Kidney (tissue), 14 donors: ENCODE data around the gene GALNT9. TPM values are rescaled to one million over a fixed set of nuclear protein-coding genes. Genes with fewer than 3 reads are reported as not detected.
A peak's percentile ranks its signal among the peaks of the same experiment; 100 is the strongest.

Source experiments
- DNase-seq, 5 donors: peaks; one replicate each; pipeline ENCODE4 v3.0.0-alpha.2; 2013 to 2020
- FAIRE-seq: peaks from 2 replicates; lab custom pipeline; 2012; peaks lifted over from hg19 to GRCh38; lab: Jason Lieb, UNC
- H3K27ac ChIP-seq, 2 donors: one replicate each; pipeline ENCODE4 v1.7.0; 2013; ENCODE audit warnings: low read depth in 2 of 2, low read length in 2 of 2, inconsistent platforms in 1 of 2
- H3K27me3 ChIP-seq: one replicate; pipeline ENCODE4 v1.7.1; 2013; ENCODE audit warnings: low read length, inconsistent platforms; ENCODE audit not compliant: control insufficient read depth, insufficient read depth
- H3K36me3 ChIP-seq, 3 donors: one replicate each; pipeline versions ENCODE4 v1.7.0 to v1.7.1; 2013; ENCODE audit warnings: low read length in 3 of 3, control low read depth in 1 of 3, inconsistent platforms in 1 of 3; ENCODE audit not compliant: insufficient read depth in 3 of 3, control insufficient read depth in 2 of 3
- H3K4me1 ChIP-seq, 3 donors: one replicate each; pipeline versions ENCODE4 v1.7.0 to v1.7.1; 2013; ENCODE audit warnings: low read length in 3 of 3, inconsistent platforms in 1 of 3, low read depth in 1 of 3; ENCODE audit not compliant: control insufficient read depth in 2 of 3, insufficient read depth in 2 of 3
- H3K4me3 ChIP-seq, 3 donors: one replicate each; pipeline versions ENCODE4 v1.7.0 to v1.8.1; 2013; ENCODE audit warnings: low read length in 3 of 3, control low read depth in 1 of 3, inconsistent platforms in 1 of 3
- H3K9ac ChIP-seq, 3 donors: one replicate each; pipeline versions ENCODE4 v1.7.0 to v1.7.1; 2013; ENCODE audit warnings: low read length in 3 of 3, control low read depth in 1 of 3, inconsistent platforms in 1 of 3
- H3K9me3 ChIP-seq, 3 donors: one replicate each; pipeline versions ENCODE4 v1.7.0 to v1.7.1; 2013; ENCODE audit warnings: low read length in 3 of 3, control low read depth in 1 of 3, inconsistent platforms in 1 of 3; ENCODE audit not compliant: control insufficient read depth in 2 of 3, insufficient read depth in 1 of 3
- intact Hi-C: fragments of 100-400 bp; cut with DNase I; formaldehyde crosslinking; loops from one replicate; pipeline ENCODE4 v1.11.1; 2022
- polyA plus RNA-seq: library from polyadenylated mRNA; stranded (reverse); fragments of 350-450 nt; fragmentation: Illumina TruSeq; extraction: RNeasy Lipid Tissue Mini Kit (QIAGEN cat#74804); gene quantifications from one replicate; pipeline ENCODE4 v1.2.3, GENCODE V29; 2014; ENCODE audit warnings: low read depth, low replicate concordance; ENCODE audit not compliant: insufficient read depth
- total RNA-seq: library from RNA; stranded (reverse); fragmentation: NEBNext Ultra II Directional; extraction: Animal tissue kit (Norgen Biotek cat#: 25700); gene quantifications from one replicate; pipeline ENCODE4 v1.2.1, GENCODE V29; 2021
- TF ChIP-seq, protein P1 (sequence below): IDR thresholded peaks from 3 replicates; pipeline ENCODE4 v1.5.1; 2012; ENCODE audit warnings: mild to moderate bottlenecking, moderate library complexity, borderline replicate concordance; ENCODE audit not compliant: insufficient read depth; ENCODE audit errors: extremely low read depth
- donor health status: control.
- donor health status: control.
- donor health status: control.
- donor health status: control.
- donor health status: control.
- donor health status: DM: yes; HTN: yes; CAD: no.
- donor health status: Normal renal cell carcinoma (clear cell type).

GALNT9 gene
- total and polyA plus RNA-seq, 2 donors from 2014 or later, result 4.8 to 20.7 TPM

DNA sequence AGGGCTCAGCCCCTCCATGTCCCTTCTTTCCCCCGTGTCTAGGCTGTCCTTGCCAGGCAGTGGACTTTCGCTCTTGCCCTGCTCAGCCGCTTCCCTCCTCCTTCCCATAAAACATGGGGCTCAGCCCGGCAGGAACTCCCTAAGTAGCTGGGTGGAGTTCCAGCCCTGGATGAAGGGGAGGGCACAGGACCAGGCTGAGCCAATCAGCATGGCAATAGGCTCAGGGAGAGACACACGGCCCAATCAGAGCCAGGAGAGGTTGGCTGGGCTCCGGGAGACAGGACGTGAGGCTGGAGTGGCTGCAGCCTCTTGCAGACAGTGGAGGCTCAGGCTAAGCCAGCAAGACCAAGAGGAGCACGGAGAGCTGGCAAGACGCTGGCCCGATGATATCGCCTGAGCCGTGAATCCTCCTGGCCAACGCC lies 54.3 kb downstream of the GALNT9 start:
- H3K27me3 ChIP-seq, result no peaks in the 10 kb centered on the region

DNA sequence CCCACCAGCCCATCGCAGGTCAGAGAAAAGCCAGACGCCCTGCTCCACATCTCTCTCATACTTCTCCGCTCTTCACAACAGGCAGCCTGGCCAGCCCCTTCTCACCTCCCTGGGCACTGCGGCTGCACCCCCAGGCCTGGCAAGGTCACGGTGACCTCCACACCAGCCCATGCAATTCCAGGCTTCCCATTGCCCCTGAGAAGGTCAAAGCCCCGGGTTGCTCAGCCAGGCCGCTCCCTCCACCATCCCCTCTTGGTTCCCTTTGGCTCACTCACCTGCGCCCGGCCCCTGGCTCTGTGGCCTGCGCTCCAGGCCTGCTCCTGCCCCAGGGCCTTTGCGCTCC lies 55.4 kb downstream of the GALNT9 start:
- intact Hi-C loops, result no loop called here
- FAIRE-seq (no peak), DNase-seq (peak in 1 of 5 donors; percentile 48)
- Histone ChIP-seq H3K27ac (peak overlapping the region in 1 of 2 donors; percentile 23), H3K27me3 (no peaks in the 10 kb centered on the region), H3K4me1 (peaks cover 8 to 29% (median 15%) of the 10 kb centered on the region in 3 donors), H3K4me3 (no peak overlapping the region), H3K9ac (no peak overlapping the region), H3K36me3 (no peaks in the 10 kb centered on the region), H3K9me3 (no peaks in the 10 kb centered on the region)
- TF ChIP-seq, protein P1, sequence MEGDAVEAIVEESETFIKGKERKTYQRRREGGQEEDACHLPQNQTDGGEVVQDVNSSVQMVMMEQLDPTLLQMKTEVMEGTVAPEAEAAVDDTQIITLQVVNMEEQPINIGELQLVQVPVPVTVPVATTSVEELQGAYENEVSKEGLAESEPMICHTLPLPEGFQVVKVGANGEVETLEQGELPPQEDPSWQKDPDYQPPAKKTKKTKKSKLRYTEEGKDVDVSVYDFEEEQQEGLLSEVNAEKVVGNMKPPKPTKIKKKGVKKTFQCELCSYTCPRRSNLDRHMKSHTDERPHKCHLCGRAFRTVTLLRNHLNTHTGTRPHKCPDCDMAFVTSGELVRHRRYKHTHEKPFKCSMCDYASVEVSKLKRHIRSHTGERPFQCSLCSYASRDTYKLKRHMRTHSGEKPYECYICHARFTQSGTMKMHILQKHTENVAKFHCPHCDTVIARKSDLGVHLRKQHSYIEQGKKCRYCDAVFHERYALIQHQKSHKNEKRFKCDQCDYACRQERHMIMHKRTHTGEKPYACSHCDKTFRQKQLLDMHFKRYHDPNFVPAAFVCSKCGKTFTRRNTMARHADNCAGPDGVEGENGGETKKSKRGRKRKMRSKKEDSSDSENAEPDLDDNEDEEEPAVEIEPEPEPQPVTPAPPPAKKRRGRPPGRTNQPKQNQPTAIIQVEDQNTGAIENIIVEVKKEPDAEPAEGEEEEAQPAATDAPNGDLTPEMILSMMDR, result no peak

More for the DNA sequence above, 54.3 kb downstream of the GALNT9 start:
- Histone ChIP-seq H3K9ac (peak overlapping the region in 1 of 3 donors; percentile 24), H3K4me3 (peak overlapping the region; percentile 19 to 34 (median 26)), H3K36me3 (no peaks in the 10 kb centered on the region), H3K4me1 (peaks cover 8 to 29% (median 15%) of the 10 kb centered on the region in 3 donors), H3K9me3 (no peaks in the 10 kb centered on the region), H3K27ac (no peak overlapping the region)
- DNase-seq (peak; percentile 82 to 92 (median 89)), FAIRE-seq (no peak)
- intact Hi-C loops, result no loop called here
- TF ChIP-seq, protein P1, result no peak

DNA sequence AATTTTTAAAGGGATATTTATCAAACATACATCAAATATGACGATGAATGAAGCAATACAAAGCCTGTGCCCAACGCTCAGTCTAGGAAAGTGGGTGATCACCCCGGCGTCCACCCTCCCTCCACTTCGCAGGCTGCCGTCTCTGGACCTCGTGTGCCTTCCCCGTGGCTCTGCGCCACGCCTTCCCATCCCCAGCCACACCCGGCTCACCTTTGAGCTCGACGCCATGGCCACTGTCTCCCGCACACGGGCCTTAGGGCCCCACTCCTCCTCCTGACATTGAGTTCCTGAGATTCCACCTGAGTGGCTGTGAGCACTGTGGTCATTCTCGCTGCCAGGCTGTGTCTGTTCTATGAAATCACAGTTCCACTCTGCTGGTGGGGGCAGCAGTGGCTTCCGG lies 56.7 kb downstream of the GALNT9 start:
- TF ChIP-seq, protein P1, result no peak
- intact Hi-C loops, result no loop called here
- peaks cover 2% of the 10 kb centered on the region for H3K27me3 ChIP-seq
- no peaks in the 10 kb centered on the region for H3K36me3 ChIP-seq
- no peak overlapping the region for H3K4me3 ChIP-seq
- peaks cover 11 to 27% (median 14%) of the 10 kb centered on the region in 3 donors for H3K4me1 ChIP-seq
- FAIRE-seq (no peak), DNase-seq (no peak)
- H3K27ac ChIP-seq, result no peak overlapping the region
- H3K9ac ChIP-seq, result no peak overlapping the region
- H3K9me3 ChIP-seq, result peaks cover 0 to under 1% (median 0%) of the 10 kb centered on the region in 3 donors

DNA sequence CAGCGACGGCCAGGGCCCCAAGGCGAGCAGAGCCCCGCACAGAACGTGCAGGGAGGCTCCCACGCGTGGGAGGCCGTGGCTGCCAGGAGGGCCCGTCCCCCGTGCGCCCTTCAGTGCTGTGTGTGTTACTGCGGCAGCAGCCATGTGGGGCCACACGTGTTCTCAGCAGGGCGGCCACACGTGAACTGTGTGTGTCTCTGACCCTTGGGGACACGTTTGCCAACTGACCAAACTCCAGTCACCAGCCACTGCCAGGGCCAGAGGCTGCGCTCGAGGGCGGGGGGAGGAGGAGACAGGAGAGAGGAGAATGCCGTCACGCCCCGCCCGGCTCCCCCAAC lies 57.7 kb downstream of the GALNT9 start:
- Histone ChIP-seq H3K4me3 (no peak overlapping the region), H3K9ac (no peak overlapping the region), H3K27ac (no peak overlapping the region), H3K9me3 (peaks cover 0 to 2% (median 0%) of the 10 kb centered on the region in 3 donors), H3K4me1 (peaks cover 8 to 17% (median 12%) of the 10 kb centered on the region in 3 donors), H3K36me3 (no peaks in the 10 kb centered on the region), H3K27me3 (peaks cover 2% of the 10 kb centered on the region)
- intact Hi-C loops, result no loop called here
- no peak for DNase-seq
- TF ChIP-seq, protein P1, result no peak
- no peak for FAIRE-seq
